SU-DHL-6 (cell line): ENCODE data around the gene TRMT112.

Experiments used
- H2AFZ ChIP-seq: fragments of 200-600 bp; sonication (generic); 2 replicates; pipeline ENCODE4 v1.6.1; 2014; ENCODE audit warnings: low read depth, mild to moderate bottlenecking, moderate library complexity, mixed read lengths, antibody characterized with exemption, low read length; ENCODE audit not compliant: severe bottlenecking
- H3F3A ChIP-seq: fragments of 200-600 bp; shearing (Covaris generic); 2 replicates; pipeline ENCODE4 v1.6.0; 2016; ENCODE audit warnings: antibody characterized with exemption, mild to moderate bottlenecking; ENCODE audit not compliant: insufficient read depth
- H3K27ac ChIP-seq: fragments of 200-600 bp; sonication (generic); 2 replicates; pipeline ENCODE4 v1.5.1; 2016; ENCODE audit warnings: low read depth, mild to moderate bottlenecking, low read length, moderate library complexity, mixed read lengths
- H3K27me3 ChIP-seq: fragments of 200-600 bp; sonication (generic), shearing (Covaris generic); 2 replicates; pipeline ENCODE4 v1.6.0; 2014; ENCODE audit warnings: mild to moderate bottlenecking, low read length
- H3K36me3 ChIP-seq: fragments of 200-600 bp; sonication (generic); 2 replicates; pipeline ENCODE4 v1.6.1; 2014; ENCODE audit warnings: mild to moderate bottlenecking, low read length, mixed read lengths
- H3K4me2 ChIP-seq: fragments of 300-600, 200-600 bp; shearing (Covaris generic), sonication (generic); 2 replicates; pipeline ENCODE4 v1.6.0; 2014; ENCODE audit warnings: low read length, low read depth, mild to moderate bottlenecking; ENCODE audit not compliant: poor library complexity, severe bottlenecking
- H3K4me3 ChIP-seq: fragments of 200-600 bp; sonication (generic); 2 replicates; pipeline ENCODE4 v1.5.1; 2014; ENCODE audit warnings: antibody characterized with exemption, low read length, mild to moderate bottlenecking, mixed read lengths; ENCODE audit not compliant: insufficient read depth, poor library complexity, severe bottlenecking
- H3K79me2 ChIP-seq: fragments of 200-600 bp; sonication (generic); 2 replicates; pipeline ENCODE4 v1.6.1; 2014; ENCODE audit warnings: mild to moderate bottlenecking, low read length, moderate library complexity; ENCODE audit not compliant: insufficient read depth
- H3K9ac ChIP-seq: fragments of 200-600 bp; sonication (generic); 2 replicates; pipeline ENCODE4 v1.7.0; 2014; ENCODE audit warnings: mild to moderate bottlenecking, low read length
- H3K9me2 ChIP-seq: fragments of 200-600 bp; sonication (generic); replicated peaks from 2 replicates; pipeline ENCODE4 v1.6.1; 2014; ENCODE audit warnings: low read length; ENCODE audit not compliant: insufficient read depth
- H3K9me3 ChIP-seq: fragments of 200-600 bp; sonication (generic); 2 replicates; pipeline ENCODE4 v1.6.1; 2014; ENCODE audit warnings: low read length, mixed read lengths; ENCODE audit not compliant: insufficient read depth
- H4K20me1 ChIP-seq: fragments of 200-600 bp; sonication (generic); 2 replicates; pipeline ENCODE4 v1.6.1; 2014; ENCODE audit warnings: low read depth, mild to moderate bottlenecking, antibody characterized with exemption, low read length, moderate library complexity, mixed read lengths
- CTCF ChIP-seq: fragments of 200-600 bp; sonication (generic); IDR thresholded peaks from one replicate; pipeline ENCODE4 v1.5.1; 2017; ENCODE audit warnings: antibody characterized with exemption, mild to moderate bottlenecking, low read length, moderate library complexity; ENCODE audit not compliant: insufficient read depth, poor library complexity, severe bottlenecking
- EZH2phosphoT487 ChIP-seq: fragments of 200-600 bp; sonication (generic), shearing (Covaris generic); conservative IDR thresholded peaks from 2 replicates; pipeline ENCODE4 v1.6.1; 2018; ENCODE audit warnings: mild to moderate bottlenecking, antibody characterized with exemption, low read length, moderate library complexity, mixed read lengths

TRMT112 gene

GRCh38 chr11:64290352-64291261, 26.8 kb downstream of the TRMT112 start:
- no peak overlapping the region for H3K9ac ChIP-seq

GRCh38 chr11:64289002-64289564, 28.3 kb downstream of the TRMT112 start:
- Histone ChIP-seq H3K9me2 (no peaks in the 10 kb centered on the region), H3K79me2 (no peaks in the 10 kb centered on the region), H3K27me3 (no peaks in the 10 kb centered on the region), H3K4me3 (no peak overlapping the region), H3K4me2 (no peak overlapping the region), H3K27ac (no peak overlapping the region), H3K9ac (no peak overlapping the region), H4K20me1 (no peaks in the 10 kb centered on the region), H3F3A (peaks cover 4% of the 10 kb centered on the region; the same call in 1 of the 2 replicates), H3K9me3 (no peaks in the 10 kb centered on the region), H3K36me3 (no peaks in the 10 kb centered on the region), H2AFZ (no peak overlapping the region)
- no peak for TF ChIP-seq CTCF
- TF ChIP-seq EZH2phosphoT487: no peak

More at GRCh38 chr11:64290352-64291261, 26.8 kb downstream of the TRMT112 start:
- Histone ChIP-seq H3K4me2 (no peak overlapping the region), H3K9me3 (no peaks in the 10 kb centered on the region), H3K79me2 (no peaks in the 10 kb centered on the region), H3K9me2 (no peaks in the 10 kb centered on the region), H2AFZ (no peak overlapping the region), H3K27me3 (no peaks in the 10 kb centered on the region), H3F3A (no peaks in the 10 kb centered on the region), H3K27ac (no peak overlapping the region), H4K20me1 (no peaks in the 10 kb centered on the region), H3K36me3 (no peaks in the 10 kb centered on the region), H3K4me3 (no peak overlapping the region)
- TF ChIP-seq EZH2phosphoT487 (no peak), CTCF (no peak)

- no peaks in the 10 kb centered on the region for H3K36me3 ChIP-seq
- H3F3A ChIP-seq: peaks cover 4% of the 10 kb centered on the region; the same call in 1 of the 2 replicates
- H3K4me3 ChIP-seq: no peak overlapping the region
- no peak overlapping the region for H3K9ac ChIP-seq
- no peak overlapping the region for H3K27ac ChIP-seq
- no peaks in the 10 kb centered on the region for H3K27me3 ChIP-seq
- H3K9me3 ChIP-seq: no peaks in the 10 kb centered on the region
- 0 out of 2 replicates have a peak, but pooled peaks cover 1% of the 10 kb centered on the region for H3K79me2 ChIP-seq
- H3K4me2 ChIP-seq: no peak overlapping the region
- TF ChIP-seq CTCF (no peak), EZH2phosphoT487 (no peak)
- no peaks in the 10 kb centered on the region for H3K9me2 ChIP-seq
- H4K20me1 ChIP-seq: no peaks in the 10 kb centered on the region
- H2AFZ ChIP-seq: no peak overlapping the region
These were observed 29.0 kb downstream of the TRMT112 start for GRCh38 chr11:64288353-64288750.
